GM12878 (cell line): Measurements from ENCODE around the gene VSTM2L. TPM values are rescaled to one million over a fixed set of nuclear protein-coding genes. Genes with fewer than 3 reads are reported as not detected.

ENCODE experiments used
- ATF7 ChIP-seq: fragments of 450-650 bp; IDR thresholded peaks from 2 replicates; pipeline ENCODE4 v1.6.1; 2016; ENCODE audit warnings: low read depth, mild to moderate bottlenecking
- POU2F2 ChIP-seq: IDR thresholded peaks from 3 replicates; pipeline ENCODE4 v1.6.1; 2011; ENCODE audit warnings: low read depth, mild to moderate bottlenecking, low read length, borderline replicate concordance
- RELA ChIP-seq: fragments of 450-650 bp; IDR thresholded peaks from 2 replicates; pipeline ENCODE4 v1.8.0; 2014; ENCODE audit warnings: borderline replicate concordance; ENCODE audit not compliant: partially characterized antibody
- REST ChIP-seq: IDR thresholded peaks from 2 replicates; pipeline ENCODE4 v1.6.1; 2012; ENCODE audit warnings: mild to moderate bottlenecking, low read depth, low read length
- SP1 ChIP-seq: IDR thresholded peaks from one replicate; pipeline ENCODE4 v1.6.1; 2011; ENCODE audit warnings: low read depth, low read length
- SUPT20H ChIP-seq: IDR thresholded peaks from 2 replicates; pipeline ENCODE4 v1.6.1; 2011; ENCODE audit warnings: low read depth, mild to moderate bottlenecking, low read length, moderate library complexity, borderline replicate concordance; ENCODE audit not compliant: control insufficient read depth
- ZBTB11 ChIP-seq: fragments of 450-650 bp; formaldehyde crosslinking; IDR thresholded peaks from 2 replicates; pipeline ENCODE4 v1.5.0; 2022; ENCODE audit warnings: mild to moderate bottlenecking, missing genetic modification characterization
- polyA plus RNA-seq, 11 experiments: library from polyadenylated mRNA; depleted of rRNA in 4 of 11; unstranded in 6 of 11; stranded (reverse) in 5 of 11; fragments of >200 nt; fragmentation: Nextera tagmentation in 4 of 11; fragmentation: Illumina TruSeq in 1 of 11; extraction: Ambion mirVana in 4 of 11; extraction: Trizol in 1 of 11; gene quantifications; 1 replicate in 1 of 11; 2 replicates in 10 of 11; pipeline versions ENCODE4 v1.2.1 to v1.2.3, GENCODE V29; 2011 to 2016; ENCODE audit warnings: inconsistent platforms in 2 of 11, missing spikeins in 2 of 11, low read depth in 1 of 11
- total RNA-seq, 4 experiments: library from RNA; depleted of rRNA in 3 of 4; stranded (reverse); fragments of >200 nt in 3 of 4; fragmentation: Illumina TruSeq in 1 of 4; extraction: Trizol in 1 of 4; gene quantifications; 2 replicates each; pipeline versions ENCODE4 v1.2.1 to v1.2.3, GENCODE V29; 2013 to 2021

VSTM2L gene
- total and polyA plus RNA-seq, 10 of the 15 experiments (the other 5 are each of a cell fraction or from before 2014, with no cell fraction given): 0.05 to 1.5 (median 0.63) TPM; not detected in 2

GRCh38 chr20:37869334-37869861, 33.5 kb upstream of the VSTM2L start (continued):
- TF ChIP-seq REST: no peak
- no peak for TF ChIP-seq RELA
- TF ChIP-seq ZBTB11 (CRISPR knock-in tag): no peak
- no peak for TF ChIP-seq SUPT20H
- no peak for TF ChIP-seq SP1
- TF ChIP-seq ATF7: no peak
- TF ChIP-seq POU2F2: no peak
